ENCODE data around the gene RALGPS1.
"Not testable (repeated sequence)": the region's sequence is repeated elsewhere in the genome, so short reads cannot be mapped to it uniquely, and the experiment has no call there.

The RALGPS1 gene

GRCh38 chr9:127015921-127016512 lies 101.4 kb downstream of the RALGPS1 start:
- no peak for TF ChIP-seq CTCF (IDR thresholded peaks at IDR 0.05)
- no peaks in the 10 kb centered on the region for H3K9me3 Mint-ChIP-seq
- H3K27me3 Mint-ChIP-seq (ENCODE audit: low read depth, poor library complexity), result no peaks in the 10 kb centered on the region
- H3K4me1 Mint-ChIP-seq, result peaks cover 11% of the 10 kb centered on the region
- H3K4me3 Mint-ChIP-seq, result no peak overlapping the region
- H3K36me3 Mint-ChIP-seq (ENCODE audit: low read depth), result no peaks in the 10 kb centered on the region
- peak overlapping the region; percentile 70 for H3K27ac Mint-ChIP-seq
- no peak for DNase-seq

- not testable (repeated sequence) for H3K36me3 Mint-ChIP-seq (ENCODE audit: low read depth); H3K27me3 Mint-ChIP-seq (ENCODE audit: low read depth, poor library complexity); H3K27ac Mint-ChIP-seq; H3K9me3 Mint-ChIP-seq; H3K4me3 Mint-ChIP-seq; DNase-seq
- peaks cover 15% of the 10 kb centered on the region for H3K4me1 Mint-ChIP-seq
These were observed 103.4 kb downstream of the RALGPS1 start for GRCh38 chr9:127017979-127018378.

- no peak for DNase-seq
These were observed 104.4 kb downstream of the RALGPS1 start for GRCh38 chr9:127018935-127019334.

GRCh38 chr9:127020036-127020801 lies 105.6 kb downstream of the RALGPS1 start:
- no peak for DNase-seq
- H3K4me1 Mint-ChIP-seq, result peaks cover 21% of the 10 kb centered on the region
- H3K9me3 Mint-ChIP-seq, result no peaks in the 10 kb centered on the region
- no peak for TF ChIP-seq CTCF (IDR thresholded peaks at IDR 0.05)
- H3K27ac Mint-ChIP-seq, result no peak overlapping the region
- H3K4me3 Mint-ChIP-seq, result no peak overlapping the region
- no peaks in the 10 kb centered on the region for H3K36me3 Mint-ChIP-seq (ENCODE audit: low read depth)
- H3K27me3 Mint-ChIP-seq (ENCODE audit: low read depth, poor library complexity), result no peaks in the 10 kb centered on the region

More at GRCh38 chr9:127018935-127019334, 104.4 kb downstream of the RALGPS1 start:
- H3K27me3 Mint-ChIP-seq (ENCODE audit: low read depth, poor library complexity), result no peaks in the 10 kb centered on the region
- peaks cover 21% of the 10 kb centered on the region for H3K4me1 Mint-ChIP-seq
- H3K27ac Mint-ChIP-seq, result no peak overlapping the region
- H3K9me3 Mint-ChIP-seq, result no peaks in the 10 kb centered on the region
- no peak overlapping the region for H3K4me3 Mint-ChIP-seq
- H3K36me3 Mint-ChIP-seq (ENCODE audit: low read depth), result no peaks in the 10 kb centered on the region
- TF ChIP-seq CTCF (IDR thresholded peaks at IDR 0.05), result no peak

GRCh38 chr9:127020802-127021078 lies 106.2 kb downstream of the RALGPS1 start:
- H3K4me1 Mint-ChIP-seq, result peaks cover 21% of the 10 kb centered on the region
- H3K9me3 Mint-ChIP-seq, result no peaks in the 10 kb centered on the region
- no peaks in the 10 kb centered on the region for H3K27me3 Mint-ChIP-seq (ENCODE audit: low read depth, poor library complexity)
- no peak for DNase-seq
- H3K27ac Mint-ChIP-seq, result no peak overlapping the region
- H3K4me3 Mint-ChIP-seq, result no peak overlapping the region
- TF ChIP-seq CTCF (IDR thresholded peaks at IDR 0.05), result no peak
- no peaks in the 10 kb centered on the region for H3K36me3 Mint-ChIP-seq (ENCODE audit: low read depth)

- H3K27me3 Mint-ChIP-seq (ENCODE audit: low read depth, poor library complexity), result peaks cover 2% of the 10 kb centered on the region
- no peak overlapping the region for H3K4me3 Mint-ChIP-seq
- H3K9me3 Mint-ChIP-seq, result no peaks in the 10 kb centered on the region
- DNase-seq, result peak; percentile 21
- no peaks in the 10 kb centered on the region for H3K36me3 Mint-ChIP-seq (ENCODE audit: low read depth)
- H3K4me1 Mint-ChIP-seq, result peaks cover 24% of the 10 kb centered on the region
- H3K27ac Mint-ChIP-seq, result no peak overlapping the region
- no peak for TF ChIP-seq CTCF (IDR thresholded peaks at IDR 0.05)
These were observed 107.2 kb downstream of the RALGPS1 start for GRCh38 chr9:127021664-127022363.

Measured in nephron progenitor cell (in vitro differentiated cells).